Panc1 (cell line): ENCODE measurements around the gene TBC1D9B.

Experiments
- POLR2AphosphoS5 ChIP-seq: IDR thresholded peaks from 2 replicates; pipeline ENCODE4 v1.6.1; 2012; ENCODE audit warnings: mild to moderate bottlenecking, low read depth, low read length, moderate library complexity
- TCF7L2 ChIP-seq: IDR thresholded peaks from 2 replicates; pipeline ENCODE4 v1.6.1; 2011; ENCODE audit warnings: mild to moderate bottlenecking, low read depth, low read length, inconsistent platforms
- TF ChIP-seq, protein P1 (sequence below): fragments of 450-650 bp; IDR thresholded peaks from 2 replicates; pipeline ENCODE4 v1.5.1; 2017; ENCODE audit warnings: mild to moderate bottlenecking

GRCh38 chr5:179919487-179920060 lies 11.9 kb upstream of the TBC1D9B start:
- TF ChIP-seq, protein P1, sequence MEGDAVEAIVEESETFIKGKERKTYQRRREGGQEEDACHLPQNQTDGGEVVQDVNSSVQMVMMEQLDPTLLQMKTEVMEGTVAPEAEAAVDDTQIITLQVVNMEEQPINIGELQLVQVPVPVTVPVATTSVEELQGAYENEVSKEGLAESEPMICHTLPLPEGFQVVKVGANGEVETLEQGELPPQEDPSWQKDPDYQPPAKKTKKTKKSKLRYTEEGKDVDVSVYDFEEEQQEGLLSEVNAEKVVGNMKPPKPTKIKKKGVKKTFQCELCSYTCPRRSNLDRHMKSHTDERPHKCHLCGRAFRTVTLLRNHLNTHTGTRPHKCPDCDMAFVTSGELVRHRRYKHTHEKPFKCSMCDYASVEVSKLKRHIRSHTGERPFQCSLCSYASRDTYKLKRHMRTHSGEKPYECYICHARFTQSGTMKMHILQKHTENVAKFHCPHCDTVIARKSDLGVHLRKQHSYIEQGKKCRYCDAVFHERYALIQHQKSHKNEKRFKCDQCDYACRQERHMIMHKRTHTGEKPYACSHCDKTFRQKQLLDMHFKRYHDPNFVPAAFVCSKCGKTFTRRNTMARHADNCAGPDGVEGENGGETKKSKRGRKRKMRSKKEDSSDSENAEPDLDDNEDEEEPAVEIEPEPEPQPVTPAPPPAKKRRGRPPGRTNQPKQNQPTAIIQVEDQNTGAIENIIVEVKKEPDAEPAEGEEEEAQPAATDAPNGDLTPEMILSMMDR: no peak
- TF ChIP-seq TCF7L2 (no peak), POLR2AphosphoS5 (no peak)
